GM21723 (cell line): Measurements from ENCODE around the gene SLC17A8.
"Not testable (repeated sequence)": the region's sequence is repeated elsewhere in the genome, so short reads cannot be mapped to it uniquely, and the experiment has no call there.

Source experiments
- ATAC-seq: cut with Tn5 transposase; IDR thresholded peaks from one replicate; pipeline ENCODE4 v1.9.1; 2021; ENCODE audit warnings: mild to moderate bottlenecking, moderate library complexity; ENCODE audit not compliant: unreplicated experiment

The SLC17A8 gene

DNA sequence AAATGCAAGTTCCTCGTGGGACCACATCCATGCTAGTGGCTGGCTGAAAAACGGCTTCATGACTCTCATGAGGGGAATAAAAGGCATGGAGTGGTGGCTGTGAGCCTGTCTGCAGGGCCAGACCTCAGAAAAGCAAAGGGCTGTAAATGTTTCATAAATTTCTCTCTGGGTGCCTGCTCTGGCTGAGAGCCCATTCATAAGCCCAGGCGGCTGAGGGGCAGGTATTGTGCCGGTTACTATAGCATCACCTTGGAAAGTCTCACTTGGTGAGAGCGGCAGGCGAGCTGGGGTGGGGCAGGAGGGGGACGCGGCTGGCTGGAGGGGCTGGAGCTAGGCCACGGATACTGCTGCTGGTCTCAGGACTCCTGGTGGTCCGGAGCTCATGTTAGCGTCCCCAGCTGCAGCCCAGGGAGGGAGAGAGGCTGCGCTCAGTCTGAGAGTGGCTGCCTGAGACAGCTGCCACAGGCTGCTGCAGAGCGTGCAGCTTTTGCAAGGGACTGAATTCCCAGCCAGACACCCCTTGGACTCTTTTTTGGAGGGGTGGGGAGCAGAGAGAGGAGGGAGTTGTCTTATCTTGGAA lies at the start of gene SLC17A8:
SLC17A8 (plus strand) TSS at position 431 of the 580 bp plus-strand sequence. CDS start 318 bp downstream, outside the sequence.
- ATAC-seq: no peak

GRCh38 chr12:100308138-100308537 lies 48.7 kb upstream of the SLC17A8 start:
- ATAC-seq: not testable (repeated sequence)

GRCh38 chr12:100311317-100311716 lies 45.6 kb upstream of the SLC17A8 start:
- ATAC-seq: no peak

- no peak for ATAC-seq
Measured at GRCh38 chr12:100317371-100317770, 39.5 kb upstream of the SLC17A8 start.

GRCh38 chr12:100324498-100324897 lies 32.4 kb upstream of the SLC17A8 start:
- peak; percentile 53 for ATAC-seq

DNA sequence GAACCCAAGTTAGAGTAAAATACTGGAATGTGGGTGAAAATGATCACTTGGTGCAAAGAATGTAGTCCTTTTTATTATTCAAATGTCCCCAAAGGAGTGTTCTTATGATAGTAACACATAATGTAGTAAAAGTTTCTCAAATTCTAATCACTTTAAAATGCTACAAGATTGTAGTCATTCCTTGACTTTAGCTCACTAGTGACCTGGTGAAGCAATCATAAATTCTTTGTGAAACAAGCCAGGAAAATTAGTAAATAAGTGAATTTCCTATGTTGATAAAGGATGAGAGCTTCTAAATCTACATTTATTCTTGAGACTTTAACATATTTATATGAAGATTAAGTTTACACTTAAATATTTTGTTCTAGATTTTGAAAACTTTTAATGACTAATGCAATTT lies 30.7 kb upstream of the SLC17A8 start:
- ATAC-seq: no peak

GRCh38 chr12:100329800-100330199 lies 27.1 kb upstream of the SLC17A8 start:
- peak; percentile 95 for ATAC-seq

DNA sequence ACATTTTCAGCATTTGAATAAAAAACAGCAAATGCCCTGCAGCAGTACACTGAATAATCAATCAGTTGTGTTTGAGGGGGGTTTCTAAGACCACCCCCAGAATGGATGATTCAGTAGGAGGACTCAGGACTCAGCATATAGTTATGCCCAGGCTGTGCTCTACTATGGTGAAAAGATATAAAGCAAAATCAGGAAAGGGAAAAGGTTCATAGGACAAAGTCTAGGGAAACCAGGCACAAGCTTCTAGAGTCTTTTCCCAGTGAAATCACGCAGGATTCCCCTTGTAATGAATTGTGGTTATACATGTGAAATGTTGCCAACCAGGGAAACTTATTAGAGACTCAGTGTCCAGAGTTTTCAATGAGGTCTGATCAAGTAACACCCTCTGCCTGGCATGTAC lies 25.0 kb upstream of the SLC17A8 start:
- no peak for ATAC-seq

DNA sequence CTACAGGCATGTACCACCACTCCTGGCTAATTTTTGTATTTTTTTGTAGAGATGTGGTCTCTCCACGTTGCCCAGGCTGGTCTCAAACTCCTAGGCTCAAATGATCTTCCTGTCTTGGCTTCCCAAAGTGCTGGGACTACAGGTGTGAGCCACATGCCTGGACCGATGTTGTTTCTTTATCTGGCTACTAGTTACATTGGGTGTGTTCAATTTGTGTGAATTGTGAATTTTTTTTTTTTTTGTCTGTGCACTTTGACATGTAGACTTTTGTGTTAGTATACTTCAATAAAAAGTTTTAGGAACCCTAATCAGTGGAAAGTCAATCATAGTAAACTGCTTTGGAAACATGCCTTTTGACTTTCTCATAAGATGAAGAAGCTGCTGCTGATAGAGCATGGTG lies 24.0 kb upstream of the SLC17A8 start:
- no peak for ATAC-seq

DNA sequence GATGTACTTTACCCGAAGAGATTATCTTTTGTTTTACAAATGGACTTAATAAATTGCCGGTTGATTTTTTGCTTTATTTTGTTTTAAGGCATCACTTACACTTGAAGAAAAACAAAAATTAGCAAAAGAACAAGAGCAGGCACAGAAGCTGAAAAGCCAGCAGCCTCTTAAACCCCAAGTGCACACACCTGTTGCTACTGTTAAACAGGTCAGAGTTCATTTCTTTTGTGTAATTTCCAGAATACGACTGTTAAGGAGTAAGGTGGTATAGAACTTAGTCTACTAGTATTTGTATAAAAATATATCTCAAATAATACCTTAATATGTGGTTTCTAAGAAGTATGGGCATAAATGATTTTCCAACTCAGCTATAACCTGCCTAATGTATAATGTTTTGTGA lies 19.6 kb upstream of the SLC17A8 start:
- ATAC-seq: no peak

DNA sequence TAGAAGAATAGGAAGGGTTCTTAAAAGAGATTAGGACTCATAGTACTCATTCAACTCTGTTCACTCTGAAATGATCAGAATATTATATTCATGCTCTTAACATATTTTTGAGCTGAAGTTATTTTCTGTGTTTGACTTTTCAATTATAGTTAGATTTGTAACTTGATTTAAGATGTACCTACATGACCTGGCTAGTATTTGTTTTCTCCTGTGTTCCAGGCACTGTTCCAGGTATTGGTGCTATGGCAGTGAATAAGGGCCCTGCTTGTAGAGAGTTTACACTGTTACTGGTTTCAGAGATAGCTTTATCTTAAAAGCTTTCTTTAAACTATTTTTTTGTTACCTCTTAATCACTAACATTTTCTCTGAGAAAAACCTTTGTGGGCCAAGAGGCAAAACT lies 19.1 kb upstream of the SLC17A8 start:
- no peak for ATAC-seq

DNA sequence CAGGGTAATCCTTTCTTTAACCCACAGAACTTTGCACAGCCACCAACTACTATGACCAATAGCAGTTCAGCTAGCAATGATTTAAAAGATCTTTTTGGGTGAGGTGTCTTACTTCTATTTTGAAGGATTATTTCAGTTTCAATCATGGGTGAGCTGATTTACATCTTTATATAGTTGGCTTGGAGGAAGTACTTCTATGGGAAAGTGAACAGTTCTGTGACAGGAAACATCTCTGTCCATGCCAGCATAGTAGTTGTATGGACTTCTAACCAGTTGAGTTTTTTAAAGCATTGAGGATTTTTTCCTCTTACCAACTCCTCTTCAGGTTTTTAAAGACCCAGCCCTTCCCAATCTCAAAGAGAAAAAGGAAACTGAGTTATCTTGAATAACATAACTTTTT lies 17.8 kb upstream of the SLC17A8 start:
- ATAC-seq: no peak

- not testable (repeated sequence) for ATAC-seq
Measured at GRCh38 chr12:100342897-100343296, 14.0 kb upstream of the SLC17A8 start.

- not testable (repeated sequence) for ATAC-seq
Measured at GRCh38 chr12:100344351-100344750, 12.5 kb upstream of the SLC17A8 start.

DNA sequence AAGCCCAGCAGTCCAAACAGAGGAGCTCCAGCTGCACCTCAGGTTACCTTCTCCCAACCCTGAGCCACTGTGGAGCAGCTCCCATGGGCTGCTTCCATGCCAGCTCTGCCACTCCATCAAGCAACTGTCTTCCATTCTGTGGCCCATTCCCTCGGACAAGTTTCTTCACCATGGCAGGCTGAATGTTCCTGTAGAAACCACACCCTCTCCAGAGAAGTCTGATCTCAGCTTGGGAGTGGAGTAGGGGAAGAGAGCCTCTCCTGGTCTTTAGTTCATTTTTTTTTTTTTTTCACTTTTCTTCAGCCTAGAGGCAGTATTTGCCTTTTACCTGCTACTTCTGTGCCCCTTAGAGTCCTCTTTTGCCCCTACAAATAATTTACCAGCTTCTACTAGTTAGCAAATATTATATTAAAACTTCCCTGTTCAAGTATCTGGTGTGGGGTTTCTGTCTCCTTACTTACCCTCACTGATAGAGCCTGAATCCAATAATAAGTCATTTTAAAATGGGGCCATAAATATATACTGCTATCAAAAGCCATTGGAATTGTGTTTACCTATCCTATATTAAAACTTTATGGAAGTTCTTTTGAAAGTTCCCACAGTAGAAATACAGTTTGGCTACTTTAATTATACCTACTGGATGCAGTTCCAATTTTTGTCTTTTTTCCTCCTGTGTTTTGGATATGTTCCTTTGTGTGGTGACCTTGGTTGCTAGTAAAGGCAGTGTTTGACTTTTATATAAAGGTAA lies 11.7 kb upstream of the SLC17A8 start:
- no peak for ATAC-seq

- ATAC-seq: no peak
Measured at GRCh38 chr12:100346660-100347059, 10.2 kb upstream of the SLC17A8 start.

DNA sequence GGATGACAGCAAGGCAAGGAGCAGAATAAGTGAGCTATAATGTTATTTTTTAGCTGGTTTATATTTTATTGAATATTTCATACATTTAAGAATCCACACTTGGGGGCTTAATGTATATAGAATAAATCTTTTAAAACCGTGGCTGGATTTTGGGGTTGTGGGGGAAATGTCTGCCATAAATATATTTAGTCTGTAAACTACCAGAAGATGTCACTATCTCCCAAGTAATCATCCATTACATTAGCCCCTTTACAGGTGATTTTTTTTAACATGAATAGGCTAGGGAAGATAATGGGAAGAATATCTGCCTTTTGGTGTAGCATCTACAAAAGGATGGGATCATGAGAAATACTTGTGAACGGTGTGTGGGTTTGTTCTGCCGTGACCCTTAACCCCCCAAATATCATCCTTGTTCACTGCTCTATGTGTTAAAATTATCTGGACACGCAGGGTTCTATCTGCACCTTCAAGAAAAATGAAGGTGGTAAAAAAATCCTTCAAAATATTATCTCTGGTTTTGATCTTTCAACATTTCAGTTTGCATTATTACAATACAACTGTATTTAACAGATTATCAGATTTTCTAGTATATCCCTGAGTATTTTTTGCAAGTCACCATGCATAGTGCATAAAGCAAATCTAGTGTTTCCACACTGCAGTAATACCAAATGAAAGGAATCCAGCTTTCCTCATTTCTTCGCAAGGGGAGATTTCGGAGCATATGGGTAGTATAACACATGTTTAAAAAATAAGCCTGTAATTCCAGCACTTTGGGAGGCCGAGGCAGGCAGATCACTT lies 8.0 kb upstream of the SLC17A8 start:
- no peak for ATAC-seq

GRCh38 chr12:100359248-100359647 lies 2.4 kb downstream of the SLC17A8 start:
- ATAC-seq: no peak

DNA sequence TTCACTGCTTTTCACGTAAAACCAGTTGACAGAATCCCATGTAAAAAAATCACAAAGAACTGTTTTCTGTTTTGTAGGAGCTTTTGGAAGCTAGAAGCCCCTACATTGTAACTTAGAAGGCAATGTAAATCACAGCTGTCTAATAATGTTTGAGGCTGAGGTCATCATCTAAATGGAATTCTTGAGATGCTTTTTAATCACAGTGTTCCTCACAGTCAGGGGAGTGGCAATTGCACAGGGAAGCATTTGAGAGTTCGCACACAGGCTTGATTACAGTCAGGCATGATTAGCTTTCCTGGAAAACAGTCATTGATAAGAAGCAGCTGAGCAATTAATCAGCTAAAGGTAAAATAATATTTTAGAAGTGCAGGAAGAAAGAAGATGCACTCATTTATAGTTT lies 2.9 kb downstream of the SLC17A8 start:
- ATAC-seq: no peak

- no peak for ATAC-seq
Measured at GRCh38 chr12:100360450-100360849, 3.6 kb downstream of the SLC17A8 start.

DNA sequence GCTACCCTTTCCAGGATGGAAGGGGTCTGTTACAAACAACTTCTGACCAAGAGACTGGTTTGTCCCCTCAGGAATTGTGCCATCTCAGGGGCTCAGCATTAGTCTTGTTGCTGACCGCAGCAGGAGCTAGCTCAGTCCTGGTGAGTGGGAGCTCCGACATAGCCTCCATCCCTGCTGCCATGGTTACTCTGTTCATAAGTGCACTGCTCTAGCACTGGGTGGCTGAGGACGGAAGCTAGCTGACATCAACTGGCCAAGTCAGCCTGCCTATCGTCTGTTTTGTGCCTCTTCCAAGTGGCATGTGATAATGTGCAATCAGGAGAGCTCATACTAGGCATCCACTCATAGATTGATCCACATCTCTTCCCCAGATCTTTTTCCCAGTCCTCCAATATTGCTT lies 7.5 kb downstream of the SLC17A8 start:
- ATAC-seq: no peak

GRCh38 chr12:100365411-100365810 lies 8.5 kb downstream of the SLC17A8 start:
- no peak for ATAC-seq
